Sigmoid colon (tissue), 4 donors: ENCODE results near the gene FNDC5.

ENCODE experiments used
- CTCF ChIP-seq, 4 experiments: fragments of 450-650 bp in 3 of 4; fragments of 200-600 bp in 1 of 4; IDR thresholded peaks; one replicate each; pipeline ENCODE4 v1.5.1; 2016 to 2019; ENCODE audit warnings: antibody characterized with exemption in 4 of 4, mild to moderate bottlenecking in 3 of 4, moderate library complexity in 2 of 4
- EP300 ChIP-seq, 4 donors: sonication (generic); formaldehyde crosslinking; IDR thresholded peaks; one replicate each; pipeline ENCODE4 v1.6.1; 2017; ENCODE audit warnings: antibody characterized with exemption in 4 of 4
- POLR2AphosphoS5 ChIP-seq, 4 donors: sonication (generic); formaldehyde crosslinking; IDR thresholded peaks; one replicate each; pipeline ENCODE4 v1.6.1; 2017; ENCODE audit warnings: antibody characterized with exemption in 4 of 4

GRCh38 chr1:32883338-32884031 is 12.8 kb upstream of the FNDC5 start:
- TF ChIP-seq POLR2AphosphoS5 (IDR thresholded peaks at IDR 0.05) (no peak), CTCF (IDR thresholded peaks at IDR 0.05) (no peak), EP300 (IDR thresholded peaks at IDR 0.05) (no peak)
